Uterus (tissue), 2 donors: ENCODE results near the gene ACKR3.

Source experiments
- CTCF ChIP-seq, 4 experiments: fragments of 200-600 bp in 2 of 4; fragments of 450-650 bp in 2 of 4; sonication (generic) in 2 of 4; IDR thresholded peaks; one replicate each; pipeline ENCODE4 v1.5.1; 2016 to 2019; ENCODE audit warnings: antibody characterized with exemption in 4 of 4, mild to moderate bottlenecking in 2 of 4, moderate library complexity in 1 of 4
- POLR2A ChIP-seq, 2 donors: fragments of 450-650 bp; IDR thresholded peaks; one replicate each; pipeline ENCODE4 v1.6.1; 2016; ENCODE audit warnings: antibody characterized with exemption in 2 of 2, mild to moderate bottlenecking in 1 of 2, moderate library complexity in 1 of 2

GRCh38 chr2:236597629-236598028 is 28.0 kb downstream of the ACKR3 start:
- TF ChIP-seq CTCF (IDR thresholded peaks at IDR 0.05) (no peak), POLR2A (IDR thresholded peaks at IDR 0.05) (no peak)
